ENCODE results near the gene GALNTL6. TPM values are rescaled to one million over a fixed set of nuclear protein-coding genes. Genes with fewer than 3 reads are reported as not detected.

Gene GALNTL6
- total RNA-seq, 1 experiment from 2014 or later = not detected

GRCh38 chr4:172141025-172141424 is 327.8 kb downstream of the GALNTL6 start:
- DNase-seq = no peak
- no peak overlapping the region for H3K14ac ChIP-seq (ENCODE audit: insufficient read depth, low read length)
- no peak overlapping the region for H3K27ac ChIP-seq (ENCODE audit: insufficient read length, low read depth, low read length)
- no peak for TF ChIP-seq CTCF (conservative IDR thresholded peaks at IDR 0.05)
- no peak overlapping the region for H3K18ac ChIP-seq (ENCODE audit: insufficient read length, low read depth, low read length)
- no peak overlapping the region for H3K23ac ChIP-seq (ENCODE audit: insufficient read length, low read depth, low read length)
- no peaks in the 10 kb centered on the region for H3K23me2 ChIP-seq (ENCODE audit: insufficient read length, low read depth, low read length, poor library complexity, severe bottlenecking)
- no peaks in the 10 kb centered on the region for H3K4me1 Mint-ChIP-seq
- no peak overlapping the region for H2AK5ac ChIP-seq (ENCODE audit: insufficient read length, low read length)
- H2BK5ac ChIP-seq (ENCODE audit: insufficient read length, low read length) = no peak overlapping the region
- H3K4me1 ChIP-seq (ENCODE audit: insufficient read depth, low read length) = no peaks in the 10 kb centered on the region
- no peak overlapping the region for H2BK12ac ChIP-seq (ENCODE audit: insufficient read length, low read depth, low read length)
- no peaks in the 10 kb centered on the region for H4K20me1 ChIP-seq (ENCODE audit: control insufficient read depth, insufficient read depth, insufficient read length)
- H4K5ac ChIP-seq (ENCODE audit: insufficient read length, low read depth, low read length) = no peak overlapping the region
- H3K4ac ChIP-seq (ENCODE audit: low read depth, low read length) = no peak overlapping the region
- no peak overlapping the region for H2AFZ ChIP-seq (ENCODE audit: low read length)
- no peak overlapping the region for H2BK15ac ChIP-seq (ENCODE audit: low read depth, low read length)
- no peak overlapping the region for H3K56ac ChIP-seq (ENCODE audit: insufficient read length, low read depth, low read length)
- H4K8ac ChIP-seq (replicated peaks; ENCODE audit: insufficient read length, low read depth, low read length) = no peak overlapping the region
- no peak overlapping the region for H3K27ac Mint-ChIP-seq
- H3K27me3 Mint-ChIP-seq (ENCODE audit: low read depth) = no peaks in the 10 kb centered on the region
- H3K9ac ChIP-seq (ENCODE audit: extremely low read depth, insufficient read length, low read length) = no peak overlapping the region
- H3K79me1 ChIP-seq (ENCODE audit: insufficient read depth, low read depth, low read length, poor library complexity, severe bottlenecking) = no peaks in the 10 kb centered on the region
- H3K27me3 ChIP-seq (ENCODE audit: insufficient read depth, low read length) = no peaks in the 10 kb centered on the region
- no peak overlapping the region for H4K91ac ChIP-seq (ENCODE audit: insufficient read length, low read depth, low read length)
- H3K4me3 Mint-ChIP-seq = no peak overlapping the region
- H3K9me3 ChIP-seq (ENCODE audit: control insufficient read depth, low read depth, low read length) = no peaks in the 10 kb centered on the region
- WGBS (ENCODE audit: extremely low coverage, insufficient read length, low lambda C conversion rate) = no CpG with 5 or more reads among the region's 2 CpGs
- no peaks in the 10 kb centered on the region for H3K36me3 Mint-ChIP-seq (ENCODE audit: insufficient read depth in 1 of 3, low read depth in 3 of 3)
- H2BK20ac ChIP-seq (ENCODE audit: low read depth, low read length, poor library complexity, severe bottlenecking) = no peak overlapping the region
- H3K9me3 Mint-ChIP-seq = no peaks in the 10 kb centered on the region
- no peaks in the 10 kb centered on the region for H3K79me2 ChIP-seq (ENCODE audit: insufficient read depth, low read length)
- no peak overlapping the region for H3T11ph ChIP-seq (ENCODE audit: low read length)
- H3K4me2 ChIP-seq (ENCODE audit: insufficient read depth, insufficient read length, low read length) = no peak overlapping the region
- H2BK120ac ChIP-seq (ENCODE audit: low read depth, low read length, poor library complexity, severe bottlenecking) = no peak overlapping the region
